HepG2 (cell line): ENCODE measurements around the gene XPNPEP1.

Experiments used
- ASH2L ChIP-seq: fragments of 300-600, 200-600 bp; sonication (generic); IDR thresholded peaks from 2 replicates; pipeline ENCODE4 v1.7.0; 2017; ENCODE audit warnings: low read depth, mild to moderate bottlenecking, moderate library complexity, mixed read lengths, low read length; ENCODE audit not compliant: insufficient read length
- BRCA1 ChIP-seq: sonication (generic); formaldehyde crosslinking; IDR thresholded peaks from 2 replicates; pipeline ENCODE4 v1.4.0; 2020; ENCODE audit warnings: missing genetic modification reagents
- CTCF ChIP-seq: sonication (generic); formaldehyde crosslinking; IDR thresholded peaks from 2 replicates; pipeline ENCODE4 v1.5.0; 2020; ENCODE audit warnings: mild to moderate bottlenecking, missing genetic modification reagents, moderate library complexity
- KLF6 ChIP-seq: IDR thresholded peaks from 2 replicates; pipeline ENCODE4 v1.8.0; 2016; ENCODE audit warnings: missing biosample characterization, missing genetic modification reagents
- POLR2A ChIP-seq, 2 experiments: IDR thresholded peaks; 2 replicates each; pipeline ENCODE4 v1.6.1; 2011; ENCODE audit warnings: low read depth in 2 of 2, low read length in 2 of 2, mild to moderate bottlenecking in 1 of 2, moderate library complexity in 1 of 2; ENCODE audit not compliant: insufficient read depth in 1 of 2
- SMARCC2 ChIP-seq: fragments of 450-650 bp; IDR thresholded peaks from 2 replicates; pipeline ENCODE4 v1.6.1; 2017; ENCODE audit warnings: antibody characterized with exemption, mild to moderate bottlenecking
- ZBTB21 ChIP-seq: sonication (generic); formaldehyde crosslinking; IDR thresholded peaks from 2 replicates; pipeline ENCODE4 v1.4.0; 2020; ENCODE audit warnings: missing genetic modification reagents
- ZNF549 ChIP-seq: sonication (generic); formaldehyde crosslinking; IDR thresholded peaks from 2 replicates; pipeline ENCODE4 v1.5.0; 2020; ENCODE audit warnings: missing genetic modification reagents

DNA sequence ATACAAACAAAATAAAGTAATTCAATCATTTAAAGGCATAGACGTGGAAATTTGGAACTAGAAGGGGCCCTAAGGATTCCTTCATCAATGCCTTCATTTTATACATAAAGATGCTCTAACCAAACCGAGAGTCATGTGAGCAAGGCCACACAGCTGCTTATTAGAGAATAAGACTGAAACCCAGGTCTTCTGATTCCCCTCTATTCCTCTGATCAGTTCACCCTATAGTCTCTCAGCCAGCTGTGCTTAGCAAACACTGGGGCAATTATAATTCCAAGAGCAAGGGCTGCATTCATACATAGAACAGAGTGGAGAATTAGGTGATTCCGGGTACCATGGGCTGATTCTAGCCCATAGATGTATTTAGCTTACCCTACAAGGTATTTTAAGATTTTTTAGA, 9.7 kb upstream of the XPNPEP1 start:
- TF ChIP-seq BRCA1 (CRISPR knock-in tag) = no peak
- no peak for TF ChIP-seq KLF6
- TF ChIP-seq CTCF (CRISPR knock-in tag) = no peak
- TF ChIP-seq ZNF549 = no peak
- no peak for TF ChIP-seq ASH2L
- no peak for TF ChIP-seq SMARCC2
- TF ChIP-seq ZBTB21 (CRISPR knock-in tag) = no peak
- TF ChIP-seq POLR2A (IDR thresholded peaks at IDR 0.05; ENCODE audit: insufficient read depth in 1 of 2, low read depth in 2 of 2, low read length in 2 of 2) = no peak
